Forelimb muscle (tissue), 1 donor: ENCODE data around the gene CD300H. TPM values are rescaled to one million over a fixed set of nuclear protein-coding genes. Genes with fewer than 3 reads are reported as not detected.

ENCODE experiments used
- polyA plus RNA-seq: library from polyadenylated mRNA; unstranded; fragments of 120-200 nt; gene quantifications from one replicate; pipeline ENCODE4 v1.2.1, GENCODE V29; 2013; ENCODE audit not compliant: insufficient read length

CD300H gene
- polyA plus RNA-seq, 1 donor = not detected

Other genes with a start within 250 kb of the CD300H start
- gene KIF19, start 241.3 kb downstream of the CD300H start, polyA plus RNA-seq = 1.8 TPM
- gene BTBD17, start 205.6 kb downstream of the CD300H start, polyA plus RNA-seq = 0.25 TPM
- 0.20 TPM for gene GPR142, start 200.0 kb downstream of the CD300H start, polyA plus RNA-seq
- 38.7 TPM for gene GPRC5C, start 135.4 kb downstream of the CD300H start, polyA plus RNA-seq
- gene CD300A, start 100.9 kb downstream of the CD300H start, polyA plus RNA-seq = 1.2 TPM
- 0.20 TPM for gene CD300LB, start 36.0 kb downstream of the CD300H start, polyA plus RNA-seq
- 0.37 TPM for gene CD300C, start 21.4 kb downstream of the CD300H start, polyA plus RNA-seq
- not detected for gene CD300LD, start 24.8 kb upstream of the CD300H start, polyA plus RNA-seq
- 0.04 TPM for gene CD300E, start 56.2 kb upstream of the CD300H start, polyA plus RNA-seq
- gene CD300LF, start 145.4 kb upstream of the CD300H start, polyA plus RNA-seq = 0.28 TPM
- 0.90 TPM for gene RAB37, start 169.7 kb upstream of the CD300H start, polyA plus RNA-seq
- 5.3 TPM for gene NHERF1, start 181.1 kb upstream of the CD300H start, polyA plus RNA-seq
- 37.5 TPM for gene NAT9, start 208.8 kb upstream of the CD300H start, polyA plus RNA-seq